Prostate gland (tissue), 2 donors: Measurements from ENCODE around the gene XRN2.

ENCODE experiments used
- POLR2A ChIP-seq: fragments of 450-650 bp; IDR thresholded peaks from one replicate; pipeline ENCODE4 v1.6.1; 2016; ENCODE audit warnings: antibody characterized with exemption, mild to moderate bottlenecking
- POLR2AphosphoS5 ChIP-seq: sonication (generic); formaldehyde crosslinking; IDR thresholded peaks from one replicate; pipeline ENCODE4 v1.6.1; 2017; ENCODE audit warnings: antibody characterized with exemption
- TF ChIP-seq, protein P1 (sequence below), 4 experiments: fragments of 200-600 bp in 2 of 4; fragments of 450-650 bp in 2 of 4; sonication (generic) in 2 of 4; IDR thresholded peaks; 1 replicate in 3 of 4; 2 replicates in 1 of 4; pipeline ENCODE4 v1.5.1; 2016 to 2019; ENCODE audit warnings: antibody characterized with exemption in 4 of 4, mild to moderate bottlenecking in 2 of 4, moderate library complexity in 2 of 4

DNA sequence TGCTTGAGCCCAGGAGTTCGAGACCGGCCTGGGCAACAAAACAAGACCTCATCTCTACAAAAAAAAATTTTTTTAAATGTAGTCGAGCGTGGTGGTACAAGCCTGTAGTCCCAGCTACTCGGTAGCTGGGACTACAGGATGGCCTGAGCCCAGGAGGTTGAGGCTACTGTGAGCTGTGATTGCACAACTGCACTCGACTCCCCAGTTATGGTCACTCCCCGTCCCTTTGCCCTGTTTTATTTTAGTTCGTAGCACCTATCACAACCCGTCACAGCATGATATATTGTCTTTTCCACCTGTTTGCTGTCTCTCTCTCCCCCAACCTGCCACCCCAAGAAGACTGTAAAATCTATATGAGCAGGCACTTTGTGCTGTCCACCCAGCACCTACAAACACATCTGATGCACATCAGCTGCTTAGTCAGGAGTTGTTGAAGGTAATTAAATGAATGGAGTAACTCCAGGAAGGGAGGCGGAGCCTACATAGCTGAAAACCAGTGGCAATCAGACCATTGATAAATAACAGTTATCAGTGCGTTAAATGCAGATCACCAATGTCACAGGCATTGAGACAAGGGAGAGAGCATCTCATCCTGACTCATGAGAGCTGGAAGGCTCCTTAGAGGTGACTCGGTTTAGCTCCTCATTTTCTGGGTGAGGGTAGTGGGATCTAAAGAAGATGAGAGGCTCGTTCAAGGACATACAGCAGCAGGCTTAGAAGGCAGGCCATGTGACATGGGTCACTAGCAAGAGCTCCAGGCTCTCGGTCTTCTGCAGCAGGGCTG is 14.4 kb upstream of the XRN2 start:
- TF ChIP-seq, protein P1, sequence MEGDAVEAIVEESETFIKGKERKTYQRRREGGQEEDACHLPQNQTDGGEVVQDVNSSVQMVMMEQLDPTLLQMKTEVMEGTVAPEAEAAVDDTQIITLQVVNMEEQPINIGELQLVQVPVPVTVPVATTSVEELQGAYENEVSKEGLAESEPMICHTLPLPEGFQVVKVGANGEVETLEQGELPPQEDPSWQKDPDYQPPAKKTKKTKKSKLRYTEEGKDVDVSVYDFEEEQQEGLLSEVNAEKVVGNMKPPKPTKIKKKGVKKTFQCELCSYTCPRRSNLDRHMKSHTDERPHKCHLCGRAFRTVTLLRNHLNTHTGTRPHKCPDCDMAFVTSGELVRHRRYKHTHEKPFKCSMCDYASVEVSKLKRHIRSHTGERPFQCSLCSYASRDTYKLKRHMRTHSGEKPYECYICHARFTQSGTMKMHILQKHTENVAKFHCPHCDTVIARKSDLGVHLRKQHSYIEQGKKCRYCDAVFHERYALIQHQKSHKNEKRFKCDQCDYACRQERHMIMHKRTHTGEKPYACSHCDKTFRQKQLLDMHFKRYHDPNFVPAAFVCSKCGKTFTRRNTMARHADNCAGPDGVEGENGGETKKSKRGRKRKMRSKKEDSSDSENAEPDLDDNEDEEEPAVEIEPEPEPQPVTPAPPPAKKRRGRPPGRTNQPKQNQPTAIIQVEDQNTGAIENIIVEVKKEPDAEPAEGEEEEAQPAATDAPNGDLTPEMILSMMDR (IDR thresholded peaks at IDR 0.05) = no peak
- TF ChIP-seq POLR2A = no peak
- TF ChIP-seq POLR2AphosphoS5 = no peak
